ENCODE measurements around the gene MCUR1.
A peak's percentile ranks its signal among the peaks of the same experiment; 100 is the strongest.

Gene MCUR1

GRCh38 chr6:13811627-13812358 lies 2.6 kb downstream of the MCUR1 start:
- Histone ChIP-seq H3K27ac (ENCODE audit: low read depth, low read length) (peak overlapping the region; percentile 65), H3K9ac (ENCODE audit: low read length in 5 of 5) (peak overlapping the region in 3 of 5 donors; percentile 21 to 55 (median 25)), H3K4me3 (ENCODE audit: low read depth in 1 of 5, low read length in 5 of 5) (peak overlapping the region in 2 of 5 donors; percentile 25 to 29)

GRCh38 chr6:13810688-13811446 lies 3.5 kb downstream of the MCUR1 start:
- peak overlapping the region in 2 of 5 donors; percentile 21 to 55 for H3K9ac ChIP-seq (ENCODE audit: low read length in 5 of 5)
- H3K27ac ChIP-seq (ENCODE audit: low read depth, low read length) = peak overlapping the region; percentile 65
- H3K9me3 ChIP-seq (ENCODE audit: control insufficient read depth in 5 of 5, low read length in 5 of 5) = no peaks in the 10 kb centered on the region
- peaks cover 5 to 40% (median 38%) of the 10 kb centered on the region in 5 donors for H3K4me1 ChIP-seq (ENCODE audit: control insufficient read depth in 5 of 5, insufficient read depth in 5 of 5, low read length in 5 of 5)
- H3K27me3 ChIP-seq (ENCODE audit: control insufficient read depth in 5 of 5, insufficient read depth in 4 of 5, low read length in 5 of 5) = no peaks in the 10 kb centered on the region
- peak overlapping the region in 1 of 5 donors; percentile 29 for H3K4me3 ChIP-seq (ENCODE audit: low read depth in 1 of 5, low read length in 5 of 5)
- H3K36me3 ChIP-seq (ENCODE audit: control insufficient read depth in 5 of 5, insufficient read depth in 5 of 5, low read length in 5 of 5) = peaks cover 0 to 9% (median 5%) of the 10 kb centered on the region in 5 donors

More at GRCh38 chr6:13811627-13812358, 2.6 kb downstream of the MCUR1 start:
- Histone ChIP-seq H3K27me3 (ENCODE audit: control insufficient read depth in 5 of 5, insufficient read depth in 4 of 5, low read length in 5 of 5) (no peaks in the 10 kb centered on the region), H3K36me3 (ENCODE audit: control insufficient read depth in 5 of 5, insufficient read depth in 5 of 5, low read length in 5 of 5) (peaks cover 0 to 1% (median 0%) of the 10 kb centered on the region in 5 donors), H3K9me3 (ENCODE audit: control insufficient read depth in 5 of 5, low read length in 5 of 5) (no peaks in the 10 kb centered on the region), H3K4me1 (ENCODE audit: control insufficient read depth in 5 of 5, insufficient read depth in 5 of 5, low read length in 5 of 5) (peaks cover 5 to 40% (median 38%) of the 10 kb centered on the region in 5 donors)

GRCh38 chr6:13808801-13809200 lies 5.6 kb downstream of the MCUR1 start:
- H3K36me3 ChIP-seq (ENCODE audit: control insufficient read depth in 5 of 5, insufficient read depth in 5 of 5, low read length in 5 of 5) = peaks cover 7 to 18% (median 9%) of the 10 kb centered on the region in 5 donors
- no peaks in the 10 kb centered on the region for H3K9me3 ChIP-seq (ENCODE audit: control insufficient read depth in 5 of 5, low read length in 5 of 5)
- peaks cover 5 to 33% (median 32%) of the 10 kb centered on the region in 5 donors for H3K4me1 ChIP-seq (ENCODE audit: control insufficient read depth in 5 of 5, insufficient read depth in 5 of 5, low read length in 5 of 5)
- no peak overlapping the region for H3K4me3 ChIP-seq (ENCODE audit: low read depth in 1 of 5, low read length in 5 of 5)
- H3K27me3 ChIP-seq (ENCODE audit: control insufficient read depth in 5 of 5, insufficient read depth in 4 of 5, low read length in 5 of 5) = no peaks in the 10 kb centered on the region
- H3K9ac ChIP-seq (ENCODE audit: low read length in 5 of 5) = no peak overlapping the region
- H3K27ac ChIP-seq (ENCODE audit: low read depth, low read length) = no peak overlapping the region

GRCh38 chr6:13807696-13808095 lies 6.7 kb downstream of the MCUR1 start:
- peaks cover 7 to 25% (median 9%) of the 10 kb centered on the region in 5 donors for H3K36me3 ChIP-seq (ENCODE audit: control insufficient read depth in 5 of 5, insufficient read depth in 5 of 5, low read length in 5 of 5)
- no peaks in the 10 kb centered on the region for H3K27me3 ChIP-seq (ENCODE audit: control insufficient read depth in 5 of 5, insufficient read depth in 4 of 5, low read length in 5 of 5)
- no peaks in the 10 kb centered on the region for H3K9me3 ChIP-seq (ENCODE audit: control insufficient read depth in 5 of 5, low read length in 5 of 5)
- H3K4me1 ChIP-seq (ENCODE audit: control insufficient read depth in 5 of 5, insufficient read depth in 5 of 5, low read length in 5 of 5) = peaks cover 2 to 24% (median 24%) of the 10 kb centered on the region in 5 donors
- H3K9ac ChIP-seq (ENCODE audit: low read length in 5 of 5) = no peak overlapping the region
- no peak overlapping the region for H3K27ac ChIP-seq (ENCODE audit: low read depth, low read length)
- no peak overlapping the region for H3K4me3 ChIP-seq (ENCODE audit: low read depth in 1 of 5, low read length in 5 of 5)

- no peaks in the 10 kb centered on the region for H3K4me1 ChIP-seq (ENCODE audit: control insufficient read depth in 5 of 5, insufficient read depth in 5 of 5, low read length in 5 of 5)
- no peak overlapping the region for H3K9ac ChIP-seq (ENCODE audit: low read length in 5 of 5)
- no peaks in the 10 kb centered on the region for H3K9me3 ChIP-seq (ENCODE audit: control insufficient read depth in 5 of 5, low read length in 5 of 5)
- no peaks in the 10 kb centered on the region for H3K27me3 ChIP-seq (ENCODE audit: control insufficient read depth in 5 of 5, insufficient read depth in 4 of 5, low read length in 5 of 5)
- peaks cover 17 to 57% (median 31%) of the 10 kb centered on the region in 5 donors for H3K36me3 ChIP-seq (ENCODE audit: control insufficient read depth in 5 of 5, insufficient read depth in 5 of 5, low read length in 5 of 5)
- no peak overlapping the region for H3K27ac ChIP-seq (ENCODE audit: low read depth, low read length)
- H3K4me3 ChIP-seq (ENCODE audit: low read depth in 1 of 5, low read length in 5 of 5) = no peak overlapping the region
Observed at GRCh38 chr6:13803581-13803980, 10.8 kb downstream of the MCUR1 start.

GRCh38 chr6:13800615-13801014 lies 13.7 kb downstream of the MCUR1 start:
- Histone ChIP-seq H3K27ac (ENCODE audit: low read depth, low read length) (no peak overlapping the region), H3K4me1 (ENCODE audit: control insufficient read depth in 5 of 5, insufficient read depth in 5 of 5, low read length in 5 of 5) (no peaks in the 10 kb centered on the region), H3K9ac (ENCODE audit: low read length in 5 of 5) (no peak overlapping the region), H3K9me3 (ENCODE audit: control insufficient read depth in 5 of 5, low read length in 5 of 5) (no peaks in the 10 kb centered on the region), H3K4me3 (ENCODE audit: low read depth in 1 of 5, low read length in 5 of 5) (no peak overlapping the region), H3K27me3 (ENCODE audit: control insufficient read depth in 5 of 5, insufficient read depth in 4 of 5, low read length in 5 of 5) (no peaks in the 10 kb centered on the region), H3K36me3 (ENCODE audit: control insufficient read depth in 5 of 5, insufficient read depth in 5 of 5, low read length in 5 of 5) (peaks cover 21 to 60% (median 30%) of the 10 kb centered on the region in 5 donors)

- Histone ChIP-seq H3K4me1 (ENCODE audit: control insufficient read depth in 5 of 5, insufficient read depth in 5 of 5, low read length in 5 of 5) (peaks cover 0 to 8% (median 0%) of the 10 kb centered on the region in 5 donors), H3K9ac (ENCODE audit: low read length in 5 of 5) (no peak overlapping the region), H3K27ac (ENCODE audit: low read depth, low read length) (no peak overlapping the region), H3K9me3 (ENCODE audit: control insufficient read depth in 5 of 5, low read length in 5 of 5) (no peaks in the 10 kb centered on the region), H3K4me3 (ENCODE audit: low read depth in 1 of 5, low read length in 5 of 5) (no peak overlapping the region), H3K27me3 (ENCODE audit: control insufficient read depth in 5 of 5, insufficient read depth in 4 of 5, low read length in 5 of 5) (no peaks in the 10 kb centered on the region), H3K36me3 (ENCODE audit: control insufficient read depth in 5 of 5, insufficient read depth in 5 of 5, low read length in 5 of 5) (peaks cover 25 to 57% (median 35%) of the 10 kb centered on the region in 5 donors)
Observed at GRCh38 chr6:13796781-13797180, 17.6 kb downstream of the MCUR1 start.

- no peaks in the 10 kb centered on the region for H3K27me3 ChIP-seq (ENCODE audit: control insufficient read depth in 5 of 5, insufficient read depth in 4 of 5, low read length in 5 of 5)
- H3K4me3 ChIP-seq (ENCODE audit: low read depth in 1 of 5, low read length in 5 of 5) = no peak overlapping the region
- no peak overlapping the region for H3K27ac ChIP-seq (ENCODE audit: low read depth, low read length)
- no peaks in the 10 kb centered on the region for H3K9me3 ChIP-seq (ENCODE audit: control insufficient read depth in 5 of 5, low read length in 5 of 5)
- peaks cover 15 to 57% (median 31%) of the 10 kb centered on the region in 5 donors for H3K36me3 ChIP-seq (ENCODE audit: control insufficient read depth in 5 of 5, insufficient read depth in 5 of 5, low read length in 5 of 5)
- no peak overlapping the region for H3K9ac ChIP-seq (ENCODE audit: low read length in 5 of 5)
- H3K4me1 ChIP-seq (ENCODE audit: control insufficient read depth in 5 of 5, insufficient read depth in 5 of 5, low read length in 5 of 5) = peaks cover 0 to 8% (median 0%) of the 10 kb centered on the region in 5 donors
Observed at GRCh38 chr6:13795041-13795750, 19.2 kb downstream of the MCUR1 start.

- Histone ChIP-seq H3K27ac (ENCODE audit: low read depth, low read length) (no peak overlapping the region), H3K9ac (ENCODE audit: low read length in 5 of 5) (no peak overlapping the region), H3K4me1 (ENCODE audit: control insufficient read depth in 5 of 5, insufficient read depth in 5 of 5, low read length in 5 of 5) (peaks cover 0 to 8% (median 0%) of the 10 kb centered on the region in 5 donors), H3K9me3 (ENCODE audit: control insufficient read depth in 5 of 5, low read length in 5 of 5) (no peaks in the 10 kb centered on the region), H3K27me3 (ENCODE audit: control insufficient read depth in 5 of 5, insufficient read depth in 4 of 5, low read length in 5 of 5) (no peaks in the 10 kb centered on the region), H3K36me3 (ENCODE audit: control insufficient read depth in 5 of 5, insufficient read depth in 5 of 5, low read length in 5 of 5) (peaks cover 22 to 58% (median 38%) of the 10 kb centered on the region in 5 donors), H3K4me3 (ENCODE audit: low read depth in 1 of 5, low read length in 5 of 5) (no peak overlapping the region)
Observed at GRCh38 chr6:13794184-13794583, 20.2 kb downstream of the MCUR1 start.
